HEK293 (cell line): Measurements from ENCODE around the gene PPP1R12C.

Experiments
- CTCF ChIA-PET: fragments of 350-600 bp; formaldehyde crosslinking; extraction: SDS; loops from one replicate; lab custom pipeline; 2021; ENCODE audit warnings: antibody characterized with exemption; lab: Yijun Ruan, JAX
- POLR2A ChIA-PET: fragments of 300-600 bp; formaldehyde crosslinking; extraction: SDS; loops from one replicate; lab custom pipeline; 2020; ENCODE audit warnings: antibody characterized with exemption, inconsistent platforms; lab: Yijun Ruan, JAX
- H3K27ac ChIP-seq: fragments of 200-500 bp; sonication (Bioruptor generic); 2 replicates; pipeline ENCODE4 v1.5.1; 2014; ENCODE audit warnings: low read depth, low read length, control low read depth, inconsistent platforms; ENCODE audit errors: extremely low read depth
- H3K36me3 ChIP-seq, 2 experiments: fragments of 200-500 bp in 1 of 2; sonication (Bioruptor generic) in 1 of 2; 1 replicate in 1 of 2; 2 replicates in 1 of 2; pipeline ENCODE4 v1.5.1; 2014 to 2017; ENCODE audit warnings: inconsistent platforms in 2 of 2, low read length in 2 of 2; ENCODE audit not compliant: control insufficient read depth in 2 of 2, insufficient read depth in 1 of 2
- H3K4me1 ChIP-seq: fragments of 200-500 bp; sonication (Bioruptor generic); 2 replicates; pipeline ENCODE4 v1.5.1; 2014; ENCODE audit warnings: mild to moderate bottlenecking, low read length, inconsistent platforms; ENCODE audit not compliant: control insufficient read depth, insufficient read depth
- H3K4me3 ChIP-seq: 2 replicates; pipeline ENCODE4 v1.5.1; 2011; ENCODE audit warnings: low read depth, mild to moderate bottlenecking, control low read depth, low read length, moderate library complexity
- H3K9me3 ChIP-seq: fragments of 200-500 bp; sonication (Bioruptor generic); 2 replicates; pipeline ENCODE4 v1.5.1; 2014; ENCODE audit warnings: low read depth, low read length, inconsistent platforms; ENCODE audit not compliant: control insufficient read depth, insufficient read depth
- EGR2 ChIP-seq: fragments of 450-650 bp; formaldehyde crosslinking; IDR thresholded peaks from 2 replicates; pipeline ENCODE4 v1.5.1; 2016; ENCODE audit warnings: low read depth, missing biosample characterization, missing genetic modification characterization
- GFI1B ChIP-seq: fragments of 450-650 bp; formaldehyde crosslinking; IDR thresholded peaks from 2 replicates; pipeline ENCODE4 v1.5.1; 2016; ENCODE audit warnings: missing biosample characterization, missing genetic modification characterization
- HOXA7 ChIP-seq: sonication (generic); formaldehyde crosslinking; IDR thresholded peaks from 2 replicates; pipeline ENCODE4 v1.8.1; 2022; ENCODE audit warnings: missing genetic modification reagents, borderline replicate concordance
- INSM2 ChIP-seq: fragments of 450-650 bp; formaldehyde crosslinking; IDR thresholded peaks from 2 replicates; pipeline ENCODE4 v1.5.1; 2016; ENCODE audit warnings: missing biosample characterization, missing genetic modification characterization
- KLF8 ChIP-seq: fragments of 450-650 bp; formaldehyde crosslinking; IDR thresholded peaks from 2 replicates; pipeline ENCODE4 v1.5.1; 2016; ENCODE audit warnings: missing biosample characterization, missing genetic modification characterization
- MZF1 ChIP-seq: fragments of 450-650 bp; formaldehyde crosslinking; IDR thresholded peaks from 2 replicates; pipeline ENCODE4 v1.5.1; 2017; ENCODE audit warnings: missing biosample characterization, missing genetic modification characterization, borderline replicate concordance
- ZBTB17 ChIP-seq: fragments of 450-650 bp; formaldehyde crosslinking; IDR thresholded peaks from 2 replicates; pipeline ENCODE4 v1.5.1; 2016; ENCODE audit warnings: missing biosample characterization, missing genetic modification characterization
- ZBTB6 ChIP-seq: fragments of 450-650 bp; formaldehyde crosslinking; IDR thresholded peaks from 2 replicates; pipeline ENCODE4 v1.5.1; 2017; ENCODE audit warnings: missing biosample characterization, missing genetic modification characterization
- ZNF157 ChIP-seq: fragments of 450-650 bp; formaldehyde crosslinking; IDR thresholded peaks from 2 replicates; pipeline ENCODE4 v1.5.1; 2016; ENCODE audit warnings: missing biosample characterization, missing genetic modification characterization
- ZNF354C ChIP-seq: fragments of 450-650 bp; formaldehyde crosslinking; IDR thresholded peaks from 2 replicates; pipeline ENCODE4 v1.5.1; 2016; ENCODE audit warnings: missing biosample characterization, missing genetic modification characterization, low read depth, borderline replicate concordance
- ZNF473 ChIP-seq: fragments of 450-650 bp; formaldehyde crosslinking; IDR thresholded peaks from 2 replicates; pipeline ENCODE4 v1.5.1; 2017; ENCODE audit warnings: missing biosample characterization, missing genetic modification characterization
- ZNF600 ChIP-seq: fragments of 450-650 bp; formaldehyde crosslinking; IDR thresholded peaks from 2 replicates; pipeline ENCODE4 v1.5.1; 2016; ENCODE audit warnings: missing biosample characterization, missing genetic modification characterization
- ZNF747 ChIP-seq: fragments of 450-650 bp; formaldehyde crosslinking; IDR thresholded peaks from 2 replicates; pipeline ENCODE4 v1.5.1; 2016; ENCODE audit warnings: missing biosample characterization, missing genetic modification characterization
- ZNF76 ChIP-seq: fragments of 450-650 bp; formaldehyde crosslinking; IDR thresholded peaks from 2 replicates; pipeline ENCODE4; 2016; ENCODE audit warnings: low read depth, missing biosample characterization, missing genetic modification characterization, borderline replicate concordance
- TF ChIP-seq, protein P1 (sequence below): fragments of 450-650 bp; formaldehyde crosslinking; IDR thresholded peaks from 2 replicates; pipeline ENCODE4 v1.5.1; 2016; ENCODE audit warnings: missing biosample characterization, missing genetic modification characterization
- TF ChIP-seq, protein P2 (sequence below): fragments of 450-650 bp; formaldehyde crosslinking; IDR thresholded peaks from 2 replicates; pipeline ENCODE4 v1.5.1; 2017; ENCODE audit warnings: missing biosample characterization, missing genetic modification characterization

The PPP1R12C gene

GRCh38 chr19:55085923-55086715, 31.3 kb downstream of the PPP1R12C start:
- ChIA-PET CTCF (interaction anchor here (0.7 to 3.6 kb wide), 3 partner anchors 29 to 126 kb away, joined by 3 to 26 read pairs (median 6); partner anchors contain the start of gene PPP1R12C), POLR2A (interaction anchor here (1.0 kb wide), 1 partner anchor 31 kb away, joined by 5 read pairs; the partner anchor contains the start of gene PPP1R12C)
- peaks cover 0 to 20% of the 10 kb centered on the region in 2 experiments; a peak in 2 of 3 replicates for H3K36me3 ChIP-seq
- TF ChIP-seq ZNF76 (tag by site-specific recombination), result no peak
- 0 out of 2 replicates have a peak, but pooled peaks have one; percentile 49 for TF ChIP-seq ZNF600 (tag by site-specific recombination)
- no peak overlapping the region for H3K4me3 ChIP-seq
- no peaks in the 10 kb centered on the region for H3K4me1 ChIP-seq
- no peak overlapping the region for H3K27ac ChIP-seq
- H3K9me3 ChIP-seq, result no peaks in the 10 kb centered on the region

DNA sequence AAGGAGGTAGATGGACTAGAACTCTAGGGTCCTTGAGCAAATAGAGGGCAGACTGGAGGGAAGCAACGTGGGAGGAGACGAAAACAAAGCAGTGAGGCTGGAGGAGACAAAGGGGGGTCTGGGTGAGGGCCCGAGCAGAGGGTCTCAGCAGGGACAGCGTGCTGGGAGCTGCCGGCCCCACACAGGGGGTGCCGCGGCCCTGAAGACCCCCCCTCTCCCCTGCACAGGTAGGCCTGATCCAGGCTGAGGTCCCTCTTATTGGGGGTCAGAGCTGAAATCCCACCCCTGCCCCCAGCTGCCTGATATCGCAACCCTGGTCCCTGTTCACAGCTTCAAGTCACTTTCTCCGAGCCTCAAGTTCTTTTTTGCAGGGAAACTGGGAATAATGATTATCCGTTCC, 33.0 kb downstream of the PPP1R12C start:
- H3K36me3 ChIP-seq, result peaks cover 0 to 14% of the 10 kb centered on the region in 2 experiments; a peak in 2 of 3 replicates
- TF ChIP-seq HOXA7 (CRISPR knock-in tag), result no peak
- no peak for TF ChIP-seq EGR2 (tag by site-specific recombination)
- no peak for TF ChIP-seq GFI1B
- TF ChIP-seq MZF1, result no peak
- TF ChIP-seq ZBTB17 (tag by site-specific recombination), result no peak
- TF ChIP-seq, protein P1, sequence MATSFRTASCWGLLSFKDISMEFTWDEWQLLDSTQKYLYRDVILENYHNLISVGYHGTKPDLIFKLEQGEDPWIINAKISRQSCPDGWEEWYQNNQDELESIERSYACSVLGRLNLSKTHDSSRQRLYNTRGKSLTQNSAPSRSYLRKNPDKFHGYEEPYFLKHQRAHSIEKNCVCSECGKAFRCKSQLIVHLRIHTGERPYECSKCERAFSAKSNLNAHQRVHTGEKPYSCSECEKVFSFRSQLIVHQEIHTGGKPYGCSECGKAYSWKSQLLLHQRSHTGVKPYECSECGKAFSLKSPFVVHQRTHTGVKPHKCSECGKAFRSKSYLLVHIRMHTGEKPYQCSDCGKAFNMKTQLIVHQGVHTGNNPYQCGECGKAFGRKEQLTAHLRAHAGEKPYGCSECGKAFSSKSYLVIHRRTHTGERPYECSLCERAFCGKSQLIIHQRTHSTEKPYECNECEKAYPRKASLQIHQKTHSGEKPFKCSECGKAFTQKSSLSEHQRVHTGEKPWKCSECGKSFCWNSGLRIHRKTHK (tag by site-specific recombination), result no peak
- no peak for TF ChIP-seq ZBTB6 (tag by site-specific recombination)
- no peak for TF ChIP-seq ZNF157
- no peak for TF ChIP-seq ZNF473
- TF ChIP-seq ZNF747 (tag by site-specific recombination), result no peak
- TF ChIP-seq INSM2 (tag by site-specific recombination), result no peak
- no peak for TF ChIP-seq ZNF354C
- TF ChIP-seq, all 188 proteins: peak for 0
- Histone ChIP-seq H3K27ac (no peak overlapping the region), H3K4me1 (no peaks in the 10 kb centered on the region), H3K4me3 (no peak overlapping the region), H3K9me3 (no peaks in the 10 kb centered on the region)
- POLR2A ChIA-PET, result interaction anchor here (0.6 to 1.3 kb wide), 2 partner anchors 15 to 51 kb away, joined by 3 to 4 read pairs; no protein-coding TSS in a partner anchor
- CTCF ChIA-PET, result interaction anchor here (0.6 to 1.8 kb wide), 2 partner anchors 76 to 623 kb away, joined by 3 to 6 read pairs; no protein-coding TSS in a partner anchor

DNA sequence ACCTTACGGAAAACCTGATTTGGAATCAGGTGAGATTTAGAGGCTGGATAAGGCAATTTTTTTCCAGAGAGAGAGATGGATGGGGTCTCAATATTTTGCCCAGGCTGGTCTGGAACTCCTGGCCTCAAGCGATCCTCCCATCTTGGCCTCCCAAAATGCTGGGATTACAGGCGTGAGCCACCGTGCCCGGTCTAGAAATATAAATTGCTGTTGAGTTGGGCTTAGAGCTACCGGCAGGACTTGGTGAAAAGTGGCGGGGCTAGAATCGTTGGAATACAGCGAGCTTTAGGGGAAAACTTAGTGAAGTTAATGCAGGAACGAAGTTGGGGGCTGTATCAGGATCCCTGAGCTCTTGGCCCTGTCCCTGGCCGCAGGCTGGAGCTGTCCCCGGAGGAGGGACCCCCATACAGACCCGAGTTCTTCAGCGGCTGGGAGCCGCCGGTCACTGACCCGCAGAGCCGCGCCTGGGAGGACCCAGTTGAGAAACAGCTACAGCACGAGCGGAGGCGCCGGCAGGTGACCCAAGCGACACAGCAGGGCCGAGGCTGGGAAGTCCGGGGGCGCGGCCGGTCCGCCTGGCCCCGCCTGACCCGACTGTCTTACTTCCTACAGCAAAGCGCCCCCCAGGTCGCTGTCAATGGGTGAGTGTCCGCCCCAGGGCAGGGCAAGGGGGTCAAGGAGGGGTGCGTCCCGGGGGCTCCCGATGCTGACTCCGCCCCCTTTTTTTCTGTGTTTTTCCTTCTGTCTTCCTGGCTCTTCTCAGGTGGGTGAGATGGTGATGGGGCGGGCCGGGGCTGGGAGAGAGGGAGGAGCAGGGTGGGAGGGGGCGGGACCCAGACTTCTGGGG, 34.2 kb downstream of the PPP1R12C start:
- TF ChIP-seq KLF8 (tag by site-specific recombination), result peak; percentile 53
- TF ChIP-seq, protein P2, sequence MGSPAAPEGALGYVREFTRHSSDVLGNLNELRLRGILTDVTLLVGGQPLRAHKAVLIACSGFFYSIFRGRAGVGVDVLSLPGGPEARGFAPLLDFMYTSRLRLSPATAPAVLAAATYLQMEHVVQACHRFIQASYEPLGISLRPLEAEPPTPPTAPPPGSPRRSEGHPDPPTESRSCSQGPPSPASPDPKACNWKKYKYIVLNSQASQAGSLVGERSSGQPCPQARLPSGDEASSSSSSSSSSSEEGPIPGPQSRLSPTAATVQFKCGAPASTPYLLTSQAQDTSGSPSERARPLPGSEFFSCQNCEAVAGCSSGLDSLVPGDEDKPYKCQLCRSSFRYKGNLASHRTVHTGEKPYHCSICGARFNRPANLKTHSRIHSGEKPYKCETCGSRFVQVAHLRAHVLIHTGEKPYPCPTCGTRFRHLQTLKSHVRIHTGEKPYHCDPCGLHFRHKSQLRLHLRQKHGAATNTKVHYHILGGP (tag by site-specific recombination), result no peak
- H3K4me3 ChIP-seq, result no peak overlapping the region
- POLR2A ChIA-PET, result interaction anchor here (0.5 kb wide), 1 partner anchor 10 kb away, joined by 4 read pairs; no protein-coding TSS in a partner anchor
- CTCF ChIA-PET, result interaction anchor here (0.6 kb wide), 1 partner anchor 602 kb away, joined by 3 read pairs; no protein-coding TSS in a partner anchor
- H3K9me3 ChIP-seq, result no peaks in the 10 kb centered on the region
- H3K36me3 ChIP-seq, result peaks cover 0 to 13% of the 10 kb centered on the region in 2 experiments; a peak in 1 of 3 replicates
- H3K27ac ChIP-seq, result no peak overlapping the region
- H3K4me1 ChIP-seq, result no peaks in the 10 kb centered on the region
